Mucosa of descending colon (tissue), 3 donors: ENCODE results near the gene DENND2A. TPM values are rescaled to one million over a fixed set of nuclear protein-coding genes. Genes with fewer than 3 reads are reported as not detected.

Experiments
- ATAC-seq: fragments of 200-7000 bp; cut with Tn5 transposase; one replicate; pipeline ENCODE4 v1.9.1; 2020; ENCODE audit warnings: mild to moderate bottlenecking, moderate library complexity
- DNase-seq, 3 donors: peaks; one replicate each; pipeline ENCODE4 v3.0.0-alpha.2; 2020
- H3K36me3 ChIP-seq: fragments of 200-600 bp; one replicate; pipeline ENCODE4 v1.8.0; 2021; ENCODE audit warnings: low read depth, mild to moderate bottlenecking
- H3K4me1 ChIP-seq: fragments of 200-600 bp; one replicate; pipeline ENCODE4 v1.8.0; 2021; ENCODE audit warnings: low read depth, mild to moderate bottlenecking
- H3K4me3 ChIP-seq: fragments of 200-600 bp; one replicate; pipeline ENCODE4 v1.8.0; 2021; ENCODE audit warnings: mild to moderate bottlenecking
- H3K9me3 ChIP-seq: fragments of 200-600 bp; one replicate; pipeline ENCODE4 v1.8.0; 2021; ENCODE audit warnings: mild to moderate bottlenecking
- intact Hi-C, 2 donors: fragments of 100-400 bp; cut with DNase I in 1 of 2; cut with micrococcal nuclease in 1 of 2; formaldehyde crosslinking; loops; one replicate each; pipeline versions ENCODE4 v1.11.0 to v1.11.1; 2022; cut with DNase I, micrococcal nuclease
- total RNA-seq, 3 donors: library from RNA; stranded (reverse); fragmentation: NEBNext Ultra II Directional in 2 of 3; extraction: Animal tissue kit (Norgen Biotek cat#: 25700) in 2 of 3; gene quantifications; one replicate each; pipeline versions ENCODE4 v1.2.1 to v1.2.4, GENCODE V29; 2021 to 2023
- TF ChIP-seq, protein P1 (sequence below): fragments of 200-600 bp; IDR thresholded peaks from one replicate; pipeline ENCODE4 v1.8.0; 2022; ENCODE audit warnings: antibody characterized with exemption, mild to moderate bottlenecking
- donor health status: DM: no; HTN: no; CAD: no; lungs with moderate emphysema.
- donor health status: DM: no; HTN: no; CAD: no.
- donor health status: DM: no; HTN: yes; CAD: no.

The DENND2A gene
- total RNA-seq, 3 donors from 2014 or later, result 8.4 to 17.7 (median 10.1) TPM

- DNase-seq (no peak), ATAC-seq (no peak)
- TF ChIP-seq, protein P1, sequence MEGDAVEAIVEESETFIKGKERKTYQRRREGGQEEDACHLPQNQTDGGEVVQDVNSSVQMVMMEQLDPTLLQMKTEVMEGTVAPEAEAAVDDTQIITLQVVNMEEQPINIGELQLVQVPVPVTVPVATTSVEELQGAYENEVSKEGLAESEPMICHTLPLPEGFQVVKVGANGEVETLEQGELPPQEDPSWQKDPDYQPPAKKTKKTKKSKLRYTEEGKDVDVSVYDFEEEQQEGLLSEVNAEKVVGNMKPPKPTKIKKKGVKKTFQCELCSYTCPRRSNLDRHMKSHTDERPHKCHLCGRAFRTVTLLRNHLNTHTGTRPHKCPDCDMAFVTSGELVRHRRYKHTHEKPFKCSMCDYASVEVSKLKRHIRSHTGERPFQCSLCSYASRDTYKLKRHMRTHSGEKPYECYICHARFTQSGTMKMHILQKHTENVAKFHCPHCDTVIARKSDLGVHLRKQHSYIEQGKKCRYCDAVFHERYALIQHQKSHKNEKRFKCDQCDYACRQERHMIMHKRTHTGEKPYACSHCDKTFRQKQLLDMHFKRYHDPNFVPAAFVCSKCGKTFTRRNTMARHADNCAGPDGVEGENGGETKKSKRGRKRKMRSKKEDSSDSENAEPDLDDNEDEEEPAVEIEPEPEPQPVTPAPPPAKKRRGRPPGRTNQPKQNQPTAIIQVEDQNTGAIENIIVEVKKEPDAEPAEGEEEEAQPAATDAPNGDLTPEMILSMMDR, result no peak
- Histone ChIP-seq H3K36me3 (no peaks in the 10 kb centered on the region), H3K4me3 (no peak overlapping the region), H3K9me3 (no peaks in the 10 kb centered on the region), H3K4me1 (no peaks in the 10 kb centered on the region)
- intact Hi-C loops, result no loop called here
Measured at GRCh38 chr7:140685407-140686087, 44.9 kb upstream of the DENND2A start.

DNA sequence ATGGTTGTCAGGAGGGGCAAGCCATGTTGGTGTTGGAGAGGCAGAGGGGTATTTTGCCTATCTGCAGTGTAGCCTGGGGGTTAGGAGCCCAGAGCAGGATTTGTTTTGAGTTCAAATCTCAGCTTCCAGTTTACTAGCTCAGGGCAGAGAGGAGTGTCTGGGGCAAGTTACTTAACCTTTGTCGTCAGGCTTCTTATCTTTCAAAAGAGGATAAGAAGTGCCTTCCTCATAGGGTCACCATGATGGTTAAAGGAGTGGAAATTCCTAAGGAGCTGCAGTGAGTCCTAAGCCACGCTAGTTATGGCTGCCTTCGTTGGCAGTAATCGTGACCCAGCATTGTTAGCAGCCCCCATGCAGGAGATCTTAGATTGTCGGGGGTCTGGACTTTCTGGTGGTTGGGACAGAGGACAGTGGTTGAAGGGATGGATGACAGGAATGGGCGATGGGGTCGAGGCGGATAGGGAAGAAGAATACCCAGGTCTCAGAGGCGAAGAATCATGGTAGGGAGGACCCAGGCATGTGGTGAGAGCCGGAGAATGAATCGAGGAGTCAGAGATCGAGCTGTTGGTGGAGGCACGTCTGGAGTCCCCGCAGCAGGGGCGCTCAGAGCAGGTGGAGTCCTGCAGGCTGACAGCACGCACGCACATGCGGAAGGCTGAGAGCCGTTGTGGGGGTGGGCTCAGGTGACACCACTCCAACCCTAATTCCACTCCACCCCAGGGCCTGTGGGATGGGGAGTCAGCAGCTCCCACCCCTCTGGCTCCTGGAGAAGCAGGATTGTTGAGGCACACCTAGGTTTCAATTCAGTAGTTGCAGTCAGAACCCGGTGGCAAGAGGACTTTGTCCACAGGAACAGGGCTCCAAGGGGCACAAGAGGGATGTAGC is 43.7 kb upstream of the DENND2A start:
- Histone ChIP-seq H3K9me3 (no peaks in the 10 kb centered on the region), H3K36me3 (no peaks in the 10 kb centered on the region), H3K4me1 (no peaks in the 10 kb centered on the region), H3K4me3 (no peak overlapping the region)
- no peak for DNase-seq
- ATAC-seq, result no peak
- intact Hi-C loops, result no loop called here
- TF ChIP-seq, protein P1, result no peak

- Histone ChIP-seq H3K4me3 (no peak overlapping the region), H3K4me1 (no peaks in the 10 kb centered on the region), H3K36me3 (no peaks in the 10 kb centered on the region), H3K9me3 (no peaks in the 10 kb centered on the region)
- TF ChIP-seq, protein P1, result no peak
- no peak for ATAC-seq
- intact Hi-C loops, result no loop called here
- DNase-seq, result no peak
Measured at GRCh38 chr7:140683657-140684056, 43.0 kb upstream of the DENND2A start.

DNA sequence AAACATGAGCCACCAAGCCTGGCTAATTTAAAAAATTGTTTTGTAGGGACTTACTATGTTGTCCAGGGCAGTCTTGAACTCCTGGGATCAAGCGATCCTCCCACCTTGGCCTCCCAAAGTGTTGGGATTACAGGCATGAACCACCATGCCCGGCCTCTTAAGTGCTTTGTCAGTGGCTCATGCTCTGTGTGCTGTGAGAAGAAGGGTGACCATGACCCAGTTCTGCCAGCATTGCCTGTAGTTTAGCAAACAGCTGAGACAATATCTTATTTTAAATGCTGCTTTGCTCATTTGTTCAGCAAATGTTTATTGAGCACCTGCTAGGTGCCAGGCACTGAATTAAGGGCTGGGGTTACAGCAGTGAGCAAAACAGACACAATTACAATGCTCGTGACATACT is 41.2 kb upstream of the DENND2A start:
- no peak for ATAC-seq
- Histone ChIP-seq H3K9me3 (no peaks in the 10 kb centered on the region), H3K36me3 (no peaks in the 10 kb centered on the region), H3K4me1 (no peaks in the 10 kb centered on the region), H3K4me3 (no peak overlapping the region)
- intact Hi-C loops, result no loop called here
- DNase-seq, result no peak
- TF ChIP-seq, protein P1, result no peak

GRCh38 chr7:140680886-140681285 is 40.3 kb upstream of the DENND2A start:
- DNase-seq (no peak), ATAC-seq (no peak)
- H3K9me3 ChIP-seq, result no peaks in the 10 kb centered on the region
- TF ChIP-seq, protein P1, result no peak
- intact Hi-C loops, result no loop called here
- no peaks in the 10 kb centered on the region for H3K4me1 ChIP-seq
- H3K36me3 ChIP-seq, result no peaks in the 10 kb centered on the region
- no peak overlapping the region for H3K4me3 ChIP-seq
